HEK293 (cell line): ENCODE results near the gene NOL4L.

Experiments used
- ZBTB1 ChIP-seq: fragments of 450-650 bp; formaldehyde crosslinking; IDR thresholded peaks from 2 replicates; pipeline ENCODE4 v1.5.1; 2016; ENCODE audit warnings: missing biosample characterization, missing genetic modification characterization
- ZNF274 ChIP-seq, 2 experiments: fragments of 200-500 bp in 1 of 2; fragments of 450-650 bp in 1 of 2; sonication (Bioruptor generic) in 1 of 2; formaldehyde crosslinking in 1 of 2; IDR thresholded peaks; 2 replicates each; pipeline versions ENCODE4 v1.5.1 to v1.6.1; 2014 to 2016; ENCODE audit warnings: borderline replicate concordance in 1 of 2, inconsistent platforms in 1 of 2, low read length in 1 of 2, missing biosample characterization in 1 of 2, missing genetic modification characterization in 1 of 2
- TF ChIP-seq, protein P1 (sequence below): fragments of 450-650 bp; formaldehyde crosslinking; IDR thresholded peaks from 2 replicates; pipeline ENCODE4 v1.5.0; 2017; ENCODE audit warnings: missing biosample characterization, missing genetic modification characterization, borderline replicate concordance
- TF ChIP-seq, protein P2 (sequence below): fragments of 450-650 bp; formaldehyde crosslinking; IDR thresholded peaks from 2 replicates; pipeline ENCODE4 v1.5.1; 2016; ENCODE audit warnings: missing biosample characterization, missing genetic modification characterization

DNA sequence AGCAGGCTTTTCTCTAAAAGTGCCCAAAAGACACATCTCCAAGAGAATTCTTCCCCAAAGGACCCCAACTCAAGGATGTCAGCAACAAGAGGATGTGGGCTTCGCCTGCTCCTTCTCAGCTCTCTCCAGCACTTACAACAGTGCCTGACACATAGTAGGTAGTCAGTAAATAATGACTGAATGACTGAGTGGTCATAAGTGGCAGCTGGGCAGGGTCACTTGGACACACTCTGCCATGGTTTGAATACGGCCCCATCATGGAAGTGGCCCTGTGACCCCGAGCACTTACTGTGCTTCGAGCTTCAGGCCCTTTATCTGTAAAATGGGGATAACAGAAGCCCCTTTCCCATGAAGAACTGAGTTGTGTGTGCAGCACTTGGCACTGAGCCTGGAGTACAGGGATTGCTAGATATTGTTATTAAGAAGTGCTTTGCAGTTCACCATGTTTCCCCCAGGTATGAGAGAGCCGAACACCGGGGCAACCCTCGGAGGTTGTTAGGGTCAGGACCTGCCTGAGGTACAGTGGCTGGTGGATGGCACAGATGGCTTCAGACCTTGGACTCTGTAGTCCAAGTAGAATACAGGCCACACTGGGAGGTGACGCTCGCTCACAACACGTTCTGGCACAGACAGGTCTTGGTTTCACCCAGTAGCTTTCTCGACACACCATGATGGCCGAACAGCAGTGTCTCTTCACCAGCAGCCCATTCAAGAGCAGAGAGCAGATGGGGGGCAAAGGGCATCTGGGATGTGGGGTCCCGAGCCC, 56.0 kb downstream of the NOL4L start:
- TF ChIP-seq ZBTB1 (tag by site-specific recombination) (no peak), ZNF274 (IDR thresholded peaks at IDR 0.05; ENCODE audit: low read length) (no peak), ZNF274 (tag by site-specific recombination; IDR thresholded peaks at IDR 0.05; ENCODE audit: borderline replicate concordance) (no peak)
- TF ChIP-seq, protein P1, sequence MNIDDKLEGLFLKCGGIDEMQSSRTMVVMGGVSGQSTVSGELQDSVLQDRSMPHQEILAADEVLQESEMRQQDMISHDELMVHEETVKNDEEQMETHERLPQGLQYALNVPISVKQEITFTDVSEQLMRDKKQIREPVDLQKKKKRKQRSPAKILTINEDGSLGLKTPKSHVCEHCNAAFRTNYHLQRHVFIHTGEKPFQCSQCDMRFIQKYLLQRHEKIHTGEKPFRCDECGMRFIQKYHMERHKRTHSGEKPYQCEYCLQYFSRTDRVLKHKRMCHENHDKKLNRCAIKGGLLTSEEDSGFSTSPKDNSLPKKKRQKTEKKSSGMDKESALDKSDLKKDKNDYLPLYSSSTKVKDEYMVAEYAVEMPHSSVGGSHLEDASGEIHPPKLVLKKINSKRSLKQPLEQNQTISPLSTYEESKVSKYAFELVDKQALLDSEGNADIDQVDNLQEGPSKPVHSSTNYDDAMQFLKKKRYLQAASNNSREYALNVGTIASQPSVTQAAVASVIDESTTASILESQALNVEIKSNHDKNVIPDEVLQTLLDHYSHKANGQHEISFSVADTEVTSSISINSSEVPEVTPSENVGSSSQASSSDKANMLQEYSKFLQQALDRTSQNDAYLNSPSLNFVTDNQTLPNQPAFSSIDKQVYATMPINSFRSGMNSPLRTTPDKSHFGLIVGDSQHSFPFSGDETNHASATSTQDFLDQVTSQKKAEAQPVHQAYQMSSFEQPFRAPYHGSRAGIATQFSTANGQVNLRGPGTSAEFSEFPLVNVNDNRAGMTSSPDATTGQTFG (tag by site-specific recombination), result no peak
- TF ChIP-seq, protein P2, sequence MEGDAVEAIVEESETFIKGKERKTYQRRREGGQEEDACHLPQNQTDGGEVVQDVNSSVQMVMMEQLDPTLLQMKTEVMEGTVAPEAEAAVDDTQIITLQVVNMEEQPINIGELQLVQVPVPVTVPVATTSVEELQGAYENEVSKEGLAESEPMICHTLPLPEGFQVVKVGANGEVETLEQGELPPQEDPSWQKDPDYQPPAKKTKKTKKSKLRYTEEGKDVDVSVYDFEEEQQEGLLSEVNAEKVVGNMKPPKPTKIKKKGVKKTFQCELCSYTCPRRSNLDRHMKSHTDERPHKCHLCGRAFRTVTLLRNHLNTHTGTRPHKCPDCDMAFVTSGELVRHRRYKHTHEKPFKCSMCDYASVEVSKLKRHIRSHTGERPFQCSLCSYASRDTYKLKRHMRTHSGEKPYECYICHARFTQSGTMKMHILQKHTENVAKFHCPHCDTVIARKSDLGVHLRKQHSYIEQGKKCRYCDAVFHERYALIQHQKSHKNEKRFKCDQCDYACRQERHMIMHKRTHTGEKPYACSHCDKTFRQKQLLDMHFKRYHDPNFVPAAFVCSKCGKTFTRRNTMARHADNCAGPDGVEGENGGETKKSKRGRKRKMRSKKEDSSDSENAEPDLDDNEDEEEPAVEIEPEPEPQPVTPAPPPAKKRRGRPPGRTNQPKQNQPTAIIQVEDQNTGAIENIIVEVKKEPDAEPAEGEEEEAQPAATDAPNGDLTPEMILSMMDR (tag by site-specific recombination), result no peak
